BE2C (cell line): ENCODE measurements around the gene LEMD2.

Experiments
- DNase-seq: peaks from one replicate; pipeline ENCODE4 v3.0.0-alpha.2; 2020
- H3K27me3 ChIP-seq: fragments of 250-450 bp; sonication (Bioruptor Pico); 2 replicates; pipeline ENCODE4 v1.5.1; 2020; ENCODE audit warnings: mild to moderate bottlenecking
- H3K36me3 ChIP-seq: fragments of 250-450 bp; sonication (Bioruptor Pico); 2 replicates; pipeline ENCODE4 v1.5.1; 2020; ENCODE audit warnings: mild to moderate bottlenecking
- H3K4me1 ChIP-seq: fragments of 250-450 bp; sonication (Bioruptor Pico); 2 replicates; pipeline ENCODE4 v1.5.1; 2020
- H3K4me3 ChIP-seq: 2 replicates; pipeline ENCODE4 v1.5.1; 2011; ENCODE audit warnings: low read depth, low read length
- H3K9me3 ChIP-seq: fragments of 250-450 bp; sonication (Bioruptor Pico); 2 replicates; pipeline ENCODE4 v1.5.1; 2020
- TF ChIP-seq, protein P1 (sequence below): IDR thresholded peaks from 2 replicates; pipeline ENCODE4 v1.5.1; 2012; ENCODE audit warnings: mild to moderate bottlenecking, low read depth, low read length

Gene LEMD2

DNA sequence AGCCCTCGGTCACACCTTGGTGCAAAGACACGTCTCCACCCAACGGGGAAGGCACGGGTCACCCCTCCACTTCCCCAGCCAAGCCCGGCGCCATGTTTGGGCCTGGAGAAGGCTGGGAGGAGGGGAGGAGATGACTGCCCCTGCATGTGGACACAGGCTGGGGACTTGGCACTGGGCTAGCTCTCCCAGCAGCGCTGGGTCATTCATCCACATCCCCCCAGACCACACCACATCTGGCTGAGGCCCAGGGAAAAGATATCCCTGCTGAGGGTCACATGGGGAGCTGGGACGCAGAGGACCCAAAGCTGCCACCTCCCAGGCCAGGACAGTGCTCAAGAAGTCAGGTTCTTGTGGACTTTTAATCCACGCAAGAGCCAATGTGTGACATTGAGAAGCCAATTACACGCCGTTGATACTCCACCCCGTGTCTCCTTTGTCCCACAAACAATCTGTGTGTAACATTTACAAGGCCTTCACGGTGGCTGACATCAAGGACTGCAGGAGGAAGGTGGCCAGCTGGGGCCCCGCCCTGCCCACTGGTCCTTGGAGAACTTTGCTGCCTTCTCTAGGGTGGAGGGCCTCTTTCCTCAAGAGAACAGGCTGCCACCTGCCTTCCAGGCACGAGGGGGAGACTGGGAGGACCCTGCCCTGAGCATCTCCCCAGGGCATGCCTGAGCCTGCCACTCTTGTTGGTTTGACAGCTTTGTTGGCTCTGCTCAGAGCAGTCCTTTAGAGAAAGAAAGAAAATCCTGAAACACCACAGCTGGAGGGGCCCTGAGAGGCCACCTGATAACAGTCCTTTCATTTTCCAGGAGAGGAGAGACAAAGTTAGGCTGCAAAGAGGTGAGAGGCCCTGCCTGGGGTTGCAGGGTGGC lies 36.9 kb downstream of the LEMD2 start:
- no peak for DNase-seq
- Histone ChIP-seq H3K9me3 (no peaks in the 10 kb centered on the region), H3K4me3 (no peak overlapping the region), H3K27me3 (no peaks in the 10 kb centered on the region), H3K4me1 (peaks cover 15% of the 10 kb centered on the region), H3K36me3 (no peaks in the 10 kb centered on the region)
- TF ChIP-seq, protein P1, sequence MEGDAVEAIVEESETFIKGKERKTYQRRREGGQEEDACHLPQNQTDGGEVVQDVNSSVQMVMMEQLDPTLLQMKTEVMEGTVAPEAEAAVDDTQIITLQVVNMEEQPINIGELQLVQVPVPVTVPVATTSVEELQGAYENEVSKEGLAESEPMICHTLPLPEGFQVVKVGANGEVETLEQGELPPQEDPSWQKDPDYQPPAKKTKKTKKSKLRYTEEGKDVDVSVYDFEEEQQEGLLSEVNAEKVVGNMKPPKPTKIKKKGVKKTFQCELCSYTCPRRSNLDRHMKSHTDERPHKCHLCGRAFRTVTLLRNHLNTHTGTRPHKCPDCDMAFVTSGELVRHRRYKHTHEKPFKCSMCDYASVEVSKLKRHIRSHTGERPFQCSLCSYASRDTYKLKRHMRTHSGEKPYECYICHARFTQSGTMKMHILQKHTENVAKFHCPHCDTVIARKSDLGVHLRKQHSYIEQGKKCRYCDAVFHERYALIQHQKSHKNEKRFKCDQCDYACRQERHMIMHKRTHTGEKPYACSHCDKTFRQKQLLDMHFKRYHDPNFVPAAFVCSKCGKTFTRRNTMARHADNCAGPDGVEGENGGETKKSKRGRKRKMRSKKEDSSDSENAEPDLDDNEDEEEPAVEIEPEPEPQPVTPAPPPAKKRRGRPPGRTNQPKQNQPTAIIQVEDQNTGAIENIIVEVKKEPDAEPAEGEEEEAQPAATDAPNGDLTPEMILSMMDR, result no peak

DNA sequence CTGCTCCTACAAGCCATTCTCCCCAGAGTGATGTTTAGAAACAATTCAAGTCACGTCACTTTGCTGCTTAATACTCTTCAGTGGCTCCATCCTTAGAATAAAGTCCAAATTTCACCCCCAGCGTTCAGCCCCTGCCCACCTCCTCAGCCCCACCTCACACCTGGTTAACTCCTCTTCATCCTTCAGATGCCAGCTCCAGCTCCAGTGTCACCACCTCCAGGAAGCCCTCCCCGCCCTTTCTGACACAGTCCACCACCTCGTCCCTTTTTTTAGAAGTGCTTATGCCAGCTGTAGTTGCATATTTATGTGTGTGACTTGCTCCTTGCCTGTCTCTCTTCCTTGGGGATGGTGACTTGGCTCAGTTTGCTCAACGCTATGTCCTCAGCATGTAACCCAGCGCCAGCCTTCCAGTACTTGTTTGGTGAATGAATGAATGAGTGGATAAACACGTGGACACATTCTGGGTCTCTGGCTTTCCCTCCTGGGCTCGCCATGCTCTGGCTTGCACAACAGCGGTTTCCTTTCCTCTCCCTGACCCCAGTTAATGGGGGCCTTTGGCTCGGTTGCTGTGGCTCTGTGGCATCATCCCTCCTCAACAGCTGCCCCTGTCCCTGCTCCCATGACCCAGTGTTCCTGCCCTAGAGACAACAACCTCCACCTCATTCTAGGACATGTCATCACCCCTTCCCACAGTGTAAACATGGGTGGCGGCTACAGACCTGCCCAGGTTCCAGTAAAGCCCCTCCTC lies 38.5 kb downstream of the LEMD2 start:
- Histone ChIP-seq H3K27me3 (no peaks in the 10 kb centered on the region), H3K36me3 (no peaks in the 10 kb centered on the region), H3K4me3 (no peak overlapping the region), H3K9me3 (no peaks in the 10 kb centered on the region), H3K4me1 (peaks cover 22% of the 10 kb centered on the region)
- DNase-seq, result no peak
- TF ChIP-seq, protein P1, result no peak

DNA sequence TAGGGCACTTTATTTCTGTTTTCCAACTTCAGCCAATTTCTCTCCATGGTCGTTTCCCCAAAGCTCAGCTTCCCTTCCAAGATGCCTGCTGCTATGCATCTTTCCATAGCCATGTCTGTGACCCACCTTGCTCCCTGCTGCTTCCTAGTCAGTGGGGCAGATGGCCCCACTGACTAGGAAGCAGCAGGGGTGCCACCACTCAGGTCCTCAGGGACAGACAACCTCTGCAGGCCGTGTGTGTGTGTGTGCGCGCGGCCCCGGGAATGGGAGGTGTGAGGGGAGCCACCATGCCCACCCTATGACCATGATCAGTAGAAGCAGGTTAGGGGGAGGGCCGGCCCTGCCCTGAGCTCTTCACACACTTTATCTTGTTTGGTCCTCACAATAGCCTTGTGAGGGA lies 39.5 kb downstream of the LEMD2 start:
- TF ChIP-seq, protein P1, result no peak
- Histone ChIP-seq H3K4me3 (no peak overlapping the region), H3K27me3 (no peaks in the 10 kb centered on the region), H3K9me3 (no peaks in the 10 kb centered on the region), H3K4me1 (peaks cover 20% of the 10 kb centered on the region), H3K36me3 (no peaks in the 10 kb centered on the region)
- no peak for DNase-seq

DNA sequence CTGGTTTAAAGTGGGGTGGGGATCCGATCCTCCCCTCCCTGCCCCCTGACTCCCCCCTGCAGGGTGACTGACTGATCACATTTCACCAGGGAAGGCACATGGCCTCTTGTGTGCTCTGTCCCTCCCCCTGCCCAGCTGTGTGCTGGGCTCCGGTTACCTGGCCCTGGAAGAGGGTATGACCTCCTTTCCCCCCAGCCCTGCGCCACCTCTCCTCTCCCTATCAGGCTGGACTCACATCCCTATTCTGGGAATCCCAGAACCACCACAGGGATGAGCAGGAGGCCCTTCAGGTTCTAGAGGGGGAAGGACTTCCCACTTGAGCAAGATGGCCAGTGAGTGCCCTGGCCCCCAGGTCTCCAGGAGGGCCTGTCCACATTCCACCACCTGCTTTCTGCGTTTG lies 40.1 kb downstream of the LEMD2 start:
- TF ChIP-seq, protein P1, result no peak
- H3K36me3 ChIP-seq, result no peaks in the 10 kb centered on the region
- DNase-seq, result no peak
- no peaks in the 10 kb centered on the region for H3K27me3 ChIP-seq
- H3K4me1 ChIP-seq, result peaks cover 22% of the 10 kb centered on the region
- no peaks in the 10 kb centered on the region for H3K9me3 ChIP-seq
- H3K4me3 ChIP-seq, result no peak overlapping the region

DNA sequence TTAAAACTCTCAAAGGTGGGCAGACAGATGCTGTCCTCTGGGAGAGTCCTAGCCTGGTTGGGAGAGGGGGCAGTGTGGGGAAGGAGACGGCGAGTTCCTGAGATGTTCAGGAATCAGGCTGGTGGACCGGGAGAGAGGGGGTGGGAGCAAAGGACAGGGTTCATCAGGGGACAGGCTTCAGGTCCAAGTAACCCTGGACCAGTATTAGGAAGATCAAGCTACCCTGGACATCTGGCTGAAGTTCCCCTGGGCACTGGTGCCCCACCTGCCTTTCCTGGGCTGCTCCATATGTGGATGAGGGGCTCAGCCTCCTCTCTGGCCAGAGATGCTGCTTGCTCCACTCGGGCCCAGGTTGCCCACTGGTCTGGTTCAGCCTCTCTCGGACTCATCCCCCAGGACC lies 41.1 kb downstream of the LEMD2 start:
- Histone ChIP-seq H3K36me3 (no peaks in the 10 kb centered on the region), H3K4me3 (no peak overlapping the region), H3K4me1 (peaks cover 22% of the 10 kb centered on the region), H3K9me3 (no peaks in the 10 kb centered on the region), H3K27me3 (no peaks in the 10 kb centered on the region)
- no peak for DNase-seq
- TF ChIP-seq, protein P1, result no peak

DNA sequence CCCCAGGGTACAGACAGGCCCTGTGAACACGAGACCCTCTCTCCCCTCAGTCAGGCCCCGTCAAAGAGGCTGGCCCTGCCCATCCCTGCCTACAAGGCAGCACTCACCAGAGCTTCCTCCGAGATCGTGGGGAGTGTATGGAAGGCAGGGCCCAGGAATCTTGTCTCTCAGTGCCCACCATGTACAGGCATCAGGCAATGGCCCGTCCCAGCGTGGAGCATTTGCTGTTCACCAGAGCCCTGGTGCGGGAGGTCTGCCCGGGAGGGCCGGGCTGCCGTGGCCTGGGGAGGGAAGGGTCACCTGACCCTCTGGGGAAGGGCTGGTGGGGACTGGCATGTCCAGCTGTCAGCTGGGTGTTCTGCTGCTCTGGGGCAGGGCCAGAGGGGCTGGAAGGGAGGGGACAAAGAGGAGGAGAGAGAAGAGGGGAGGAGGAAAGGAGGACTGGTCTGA lies 42.3 kb downstream of the LEMD2 start, which contains the start of gene IP6K3:
Gene IP6K3, minus strand, starts transcription at position 255 of the 450 bp plus-strand sequence. CDS start 11,429 bp downstream, outside the sequence.
- peaks cover 19% of the 10 kb centered on the region for H3K4me1 ChIP-seq

More for the DNA sequence above, 42.3 kb downstream of the LEMD2 start, which contains the start of gene IP6K3:
- Histone ChIP-seq H3K27me3 (no peaks in the 10 kb centered on the region), H3K9me3 (no peaks in the 10 kb centered on the region), H3K36me3 (no peaks in the 10 kb centered on the region), H3K4me3 (no peak within 1 kb of the TSS)
- TF ChIP-seq, protein P1, result no peak
- no peak for DNase-seq
